A549 treated with CORT108297 at 1 μM for 4 hours (cell line): Measurements from ENCODE around the gene SPIN4. TPM values are rescaled to one million over a fixed set of nuclear protein-coding genes. Genes with fewer than 3 reads are reported as not detected.

ENCODE experiments used
- total RNA-seq: library from RNA; stranded (reverse); fragments of 200-300 nt; extraction: Qiagen RNA extraction; gene quantifications from 5 replicates; pipeline ENCODE4 v1.2.3, GENCODE V29; 2022

Gene SPIN4
- 3.5 to 5.8 TPM (median 5.5 TPM) in 5 replicates for total RNA-seq

DNA sequence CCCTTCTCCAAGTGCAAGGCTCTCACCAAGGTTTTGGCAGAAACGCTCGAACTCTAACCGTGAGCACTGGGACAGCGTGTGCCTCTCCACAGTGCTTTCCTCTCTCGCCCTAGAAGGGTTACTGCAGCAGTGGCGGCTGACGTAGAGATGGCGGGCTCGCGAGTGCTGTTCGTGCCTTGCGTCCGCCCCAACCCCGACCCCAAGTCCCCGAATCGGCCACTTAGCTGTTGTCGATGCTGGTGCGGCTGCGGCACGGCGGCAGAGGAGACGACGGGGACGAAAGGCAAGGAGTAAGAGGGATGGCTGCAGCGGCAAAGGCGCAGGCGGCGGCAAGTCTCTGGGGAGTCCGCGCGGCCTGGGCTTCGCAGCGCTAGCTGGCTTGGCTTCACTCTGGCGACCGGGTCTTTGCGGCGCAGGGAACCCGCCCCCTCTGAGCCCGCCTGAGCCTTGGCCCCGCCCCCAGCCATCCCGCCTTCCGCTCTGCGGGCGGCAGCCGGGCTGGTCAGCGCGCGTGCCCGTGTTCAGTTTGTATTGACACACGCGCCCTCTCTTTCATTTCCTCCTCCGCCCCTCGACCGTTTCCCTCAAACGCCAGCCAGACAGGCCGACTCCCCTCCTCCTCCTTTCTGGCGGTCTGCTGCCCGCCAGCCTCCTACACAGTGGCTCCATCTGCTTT, at the start of gene SPIN4:
Gene SPIN4 (minus strand): TSS at position 392 of the 676 bp plus-strand sequence. CDS start 513 bp downstream, outside the sequence.

